Measurements from ENCODE around the gene MTERF2. TPM values are rescaled to one million over a fixed set of nuclear protein-coding genes. Genes with fewer than 3 reads are reported as not detected.
A peak's percentile ranks its signal among the peaks of the same experiment; 100 is the strongest.

The MTERF2 gene
- total RNA-seq, 1 experiment from 2014 or later = 11.9 TPM

DNA sequence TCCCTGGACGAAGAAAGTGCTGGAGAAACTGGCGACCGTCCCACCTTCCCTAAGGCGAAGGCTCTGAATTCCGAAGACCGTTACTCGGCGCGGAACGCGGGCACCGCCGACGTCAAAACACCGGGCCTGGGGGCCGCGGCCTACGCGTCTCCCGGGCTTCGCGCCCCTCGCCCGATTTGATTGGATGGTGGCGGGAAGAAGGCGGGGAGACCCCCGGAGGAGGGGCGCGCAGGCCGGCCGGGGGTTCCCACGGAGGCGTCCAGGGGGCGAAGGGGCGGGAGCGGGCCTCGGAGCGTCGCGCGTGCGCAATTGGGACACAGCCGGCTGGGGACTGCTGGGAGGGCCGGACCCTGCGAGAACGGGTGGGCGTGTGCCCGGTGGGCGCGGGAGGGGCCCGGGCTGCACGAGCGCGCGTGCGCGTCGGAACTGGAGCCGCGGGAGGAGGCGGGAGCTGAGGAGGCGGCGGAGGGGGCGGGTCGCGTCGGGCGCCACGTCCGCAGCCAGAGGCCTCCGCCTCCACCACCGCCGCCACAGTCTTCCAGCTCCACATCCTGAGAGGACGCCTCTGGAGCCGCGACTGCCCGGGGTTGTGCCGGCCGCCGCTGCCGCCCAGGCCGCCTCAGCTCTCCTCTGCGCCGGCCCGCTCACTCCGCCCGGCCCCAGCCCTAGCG lies 31.4 kb downstream of the MTERF2 start, which contains the start of gene TMEM263:
TSS of gene TMEM263 (plus strand) at position 531 of the 671 bp plus-strand sequence. CDS start 11,210 bp downstream, outside the sequence.
- H3K36me3 ChIP-seq = peaks cover 19% of the 10 kb centered on the region

DNA sequence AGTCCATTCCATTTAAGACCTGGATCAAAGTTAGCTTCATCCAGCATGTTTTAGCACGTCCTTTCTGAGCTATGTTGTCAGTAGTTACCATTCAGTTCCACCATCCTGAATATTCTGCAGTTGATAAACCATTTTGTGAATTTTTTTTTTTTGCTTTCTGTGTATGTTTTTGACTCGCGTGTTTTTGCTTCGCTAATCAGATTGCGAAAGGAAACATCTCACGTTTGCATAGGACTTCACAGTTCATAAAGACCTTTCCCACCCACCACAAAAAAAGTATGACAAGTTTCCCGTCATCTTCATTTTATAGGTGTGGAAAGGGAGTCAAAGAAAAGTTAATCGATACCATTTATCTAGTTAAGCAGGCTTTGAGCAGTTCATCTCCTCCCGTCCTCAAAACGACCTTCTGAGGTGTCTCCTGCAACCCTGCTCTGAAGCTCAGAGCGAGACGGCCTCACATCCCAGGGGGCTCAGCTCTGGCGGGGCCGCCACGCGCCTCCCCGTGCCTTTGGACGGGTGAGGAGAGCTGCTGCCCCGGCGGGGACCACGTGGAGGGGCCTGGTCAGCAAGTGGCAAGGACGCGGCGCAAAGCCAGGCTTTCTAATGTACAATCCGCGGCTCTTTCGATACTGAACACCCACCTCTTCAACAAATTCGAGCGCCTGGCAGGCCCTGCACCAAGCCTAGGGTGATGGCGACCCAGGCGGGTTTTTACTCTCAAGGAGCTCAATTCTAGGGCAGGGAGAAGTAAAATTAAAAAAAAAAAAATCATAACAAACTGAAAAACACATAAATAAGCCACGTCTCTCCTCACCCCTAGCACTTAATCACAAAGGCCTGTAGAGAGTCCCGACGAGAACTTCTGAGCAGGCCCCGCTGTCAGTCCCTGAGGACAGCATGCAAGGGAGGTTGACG lies 32.2 kb downstream of the MTERF2 start:
- peaks cover 20% of the 10 kb centered on the region for H3K4me1 ChIP-seq (replicated peaks)
- peak overlapping the region; percentile 96 for H3K27ac ChIP-seq
- no peak for DNase-seq (ENCODE audit: low read depth in 1 of 2, low spot score in 2 of 2)

More for the DNA sequence above, 31.4 kb downstream of the MTERF2 start, which contains the start of gene TMEM263:
- Histone ChIP-seq H3K9me3 (replicated peaks) (no peaks in the 10 kb centered on the region), H3K4me3 (peak within 1 kb of the TSS; percentile 91), H3K27ac (peak within 1 kb of the TSS; percentile 96), H3K27me3 (replicated peaks) (no peaks in the 10 kb centered on the region), H3K4me1 (replicated peaks) (peaks cover 20% of the 10 kb centered on the region)
- DNase-seq (ENCODE audit: low read depth in 1 of 2, low spot score in 2 of 2) = peak; percentile 97

DNA sequence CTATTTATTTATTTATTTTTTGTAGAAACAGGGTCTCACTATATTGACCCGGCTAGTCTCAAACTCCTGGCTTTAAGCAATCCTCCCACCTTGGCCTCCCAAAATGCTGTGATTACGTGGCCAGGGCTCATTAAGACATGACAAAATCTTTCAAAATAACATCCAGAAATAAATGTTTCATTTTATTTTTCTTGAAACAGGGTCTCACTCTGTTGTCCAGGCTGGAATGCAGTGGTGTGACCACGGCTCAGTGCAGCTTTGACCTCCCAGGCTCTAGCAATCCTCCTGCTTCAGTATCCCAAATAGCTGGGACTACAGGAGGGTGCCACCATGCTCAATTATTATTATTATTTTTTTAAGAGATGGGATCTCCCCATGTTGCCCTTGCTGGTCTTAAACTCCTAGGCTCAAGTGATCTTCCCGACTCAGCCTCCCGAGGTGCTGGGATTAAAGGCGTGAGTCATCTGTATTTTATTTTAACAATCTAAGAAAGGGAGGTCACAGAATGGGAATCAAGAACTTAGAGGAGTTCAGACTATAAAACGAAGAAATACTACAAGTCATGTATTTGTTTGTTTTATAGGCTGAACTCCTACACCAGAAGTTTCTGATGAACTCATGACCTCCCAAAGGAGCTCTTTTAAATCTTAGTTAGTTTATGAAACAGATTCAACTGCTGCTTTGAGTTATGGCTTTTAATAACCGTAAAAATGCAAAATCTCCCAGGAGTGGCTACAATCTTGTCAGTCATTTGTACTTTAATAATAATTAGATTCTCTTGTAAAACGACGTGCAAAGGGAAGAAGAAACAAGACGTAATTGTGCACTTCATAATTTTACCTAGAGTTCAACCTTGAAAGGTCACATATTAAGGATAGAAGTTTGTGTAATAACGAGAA lies 33.3 kb downstream of the MTERF2 start:
- Histone ChIP-seq H3K27me3 (replicated peaks) (no peaks in the 10 kb centered on the region), H3K4me3 (no peak overlapping the region), H3K36me3 (peaks cover 6% of the 10 kb centered on the region), H3K27ac (peak overlapping the region; percentile 96), H3K9me3 (replicated peaks) (peaks cover 2% of the 10 kb centered on the region), H3K4me1 (replicated peaks) (peaks cover 20% of the 10 kb centered on the region)
- peak; percentile 58 to 76 for DNase-seq (ENCODE audit: low read depth in 1 of 2, low spot score in 2 of 2)

More for the DNA sequence above, 32.2 kb downstream of the MTERF2 start:
- Histone ChIP-seq H3K36me3 (peaks cover 17% of the 10 kb centered on the region), H3K9me3 (replicated peaks) (no peaks in the 10 kb centered on the region), H3K4me3 (peak overlapping the region; percentile 91), H3K27me3 (replicated peaks) (no peaks in the 10 kb centered on the region)

DNA sequence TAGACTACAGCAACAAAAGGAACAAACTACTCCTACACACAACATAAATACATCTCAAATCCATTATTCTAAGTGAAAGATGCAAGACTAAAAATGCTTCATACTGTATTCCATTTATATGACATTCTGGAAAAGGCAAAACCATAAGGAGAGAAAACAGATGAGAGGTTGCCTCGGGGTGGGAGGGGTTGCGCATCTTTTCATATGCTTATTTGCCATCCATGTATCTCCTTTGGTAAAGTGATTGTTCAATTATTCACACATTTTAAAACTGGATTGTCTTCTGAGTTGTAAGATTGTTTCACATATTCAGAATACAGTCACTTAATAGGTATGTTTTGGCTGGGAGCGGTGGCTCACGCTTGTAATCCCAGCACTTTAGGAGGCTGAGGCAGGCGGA lies 36.4 kb downstream of the MTERF2 start:
- Histone ChIP-seq H3K36me3 (no peaks in the 10 kb centered on the region), H3K4me1 (replicated peaks) (peaks cover 20% of the 10 kb centered on the region), H3K27me3 (replicated peaks) (no peaks in the 10 kb centered on the region), H3K27ac (no peak overlapping the region), H3K9me3 (replicated peaks) (peaks cover 7% of the 10 kb centered on the region), H3K4me3 (no peak overlapping the region)
- no peak for DNase-seq (ENCODE audit: low read depth in 1 of 2, low spot score in 2 of 2)

DNA sequence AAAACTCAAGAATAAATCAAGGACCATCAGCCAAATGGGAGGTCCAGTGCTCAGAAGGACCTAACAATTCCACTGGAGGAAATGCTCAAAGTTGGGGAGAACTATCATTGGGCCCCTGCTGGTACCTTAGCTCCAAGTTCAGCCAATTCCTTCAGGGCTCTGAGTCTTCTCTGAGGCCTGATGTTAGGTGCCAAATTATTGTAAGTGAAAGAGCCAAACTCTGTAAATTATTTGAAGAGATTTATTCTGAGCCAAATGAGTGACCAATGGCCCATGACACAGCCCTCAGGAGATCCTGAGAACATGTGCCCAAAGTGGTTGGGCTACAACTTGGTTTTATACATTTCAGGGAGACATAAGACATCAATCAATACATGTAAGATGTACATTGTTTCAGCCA lies 39.5 kb downstream of the MTERF2 start:
- no peaks in the 10 kb centered on the region for H3K4me1 ChIP-seq (replicated peaks)
- H3K27me3 ChIP-seq (replicated peaks) = no peaks in the 10 kb centered on the region
- no peak overlapping the region for H3K4me3 ChIP-seq
- H3K27ac ChIP-seq = no peak overlapping the region
- H3K9me3 ChIP-seq (replicated peaks) = peaks cover 9% of the 10 kb centered on the region
- no peaks in the 10 kb centered on the region for H3K36me3 ChIP-seq
- no peak for DNase-seq (ENCODE audit: low read depth in 1 of 2, low spot score in 2 of 2)

DNA sequence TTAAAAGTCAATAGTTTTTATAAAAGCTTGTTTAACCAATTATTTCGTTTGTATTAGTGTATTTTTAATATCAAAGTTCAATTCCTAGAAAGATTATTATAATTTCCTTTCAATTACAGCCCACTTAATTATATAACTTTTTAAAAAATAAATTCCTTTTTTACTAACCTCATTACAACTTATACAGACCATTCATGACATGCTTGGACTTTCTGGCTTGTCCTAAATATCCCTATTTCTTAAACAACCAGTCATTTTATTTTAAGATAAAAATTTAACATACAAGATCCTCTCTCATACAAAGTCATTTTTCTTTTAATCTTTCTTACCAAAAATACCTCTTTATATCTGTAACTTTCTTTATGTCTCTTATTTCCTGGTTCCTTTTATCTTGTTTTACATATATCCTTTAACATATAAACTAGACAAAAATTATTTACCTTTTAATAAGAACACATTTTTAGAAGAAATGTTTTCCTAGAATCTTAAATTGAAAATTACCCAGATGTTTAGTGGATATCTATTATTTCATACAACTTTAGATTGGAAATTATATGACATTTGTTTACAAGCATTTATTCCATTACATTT lies 41.6 kb downstream of the MTERF2 start:
- Histone ChIP-seq H3K4me3 (no peak overlapping the region), H3K27ac (no peak overlapping the region), H3K36me3 (no peaks in the 10 kb centered on the region), H3K9me3 (replicated peaks) (peaks cover 9% of the 10 kb centered on the region), H3K27me3 (replicated peaks) (no peaks in the 10 kb centered on the region), H3K4me1 (replicated peaks) (no peaks in the 10 kb centered on the region)
- DNase-seq (ENCODE audit: low read depth in 1 of 2, low spot score in 2 of 2) = no peak

DNA sequence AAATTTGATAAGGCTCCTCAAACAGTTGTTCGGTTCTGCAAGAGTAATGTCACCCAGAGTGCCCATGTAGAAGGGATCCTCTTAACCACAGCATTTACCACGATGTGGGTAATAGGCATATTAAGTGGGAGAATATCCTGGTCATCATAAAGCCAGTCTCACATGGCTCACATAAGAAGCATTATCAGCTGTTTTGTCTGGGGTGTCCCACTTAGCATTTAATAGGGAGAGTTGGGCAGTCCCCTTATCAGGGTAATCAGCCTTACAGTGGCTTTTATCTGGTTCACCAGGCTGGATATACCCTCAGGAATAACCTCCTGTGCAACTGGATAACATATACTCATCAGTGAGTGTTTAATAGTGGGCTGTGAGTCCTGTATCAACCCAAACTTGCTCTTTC lies 44.2 kb downstream of the MTERF2 start:
- no peak for DNase-seq (ENCODE audit: low read depth in 1 of 2, low spot score in 2 of 2)

DNA sequence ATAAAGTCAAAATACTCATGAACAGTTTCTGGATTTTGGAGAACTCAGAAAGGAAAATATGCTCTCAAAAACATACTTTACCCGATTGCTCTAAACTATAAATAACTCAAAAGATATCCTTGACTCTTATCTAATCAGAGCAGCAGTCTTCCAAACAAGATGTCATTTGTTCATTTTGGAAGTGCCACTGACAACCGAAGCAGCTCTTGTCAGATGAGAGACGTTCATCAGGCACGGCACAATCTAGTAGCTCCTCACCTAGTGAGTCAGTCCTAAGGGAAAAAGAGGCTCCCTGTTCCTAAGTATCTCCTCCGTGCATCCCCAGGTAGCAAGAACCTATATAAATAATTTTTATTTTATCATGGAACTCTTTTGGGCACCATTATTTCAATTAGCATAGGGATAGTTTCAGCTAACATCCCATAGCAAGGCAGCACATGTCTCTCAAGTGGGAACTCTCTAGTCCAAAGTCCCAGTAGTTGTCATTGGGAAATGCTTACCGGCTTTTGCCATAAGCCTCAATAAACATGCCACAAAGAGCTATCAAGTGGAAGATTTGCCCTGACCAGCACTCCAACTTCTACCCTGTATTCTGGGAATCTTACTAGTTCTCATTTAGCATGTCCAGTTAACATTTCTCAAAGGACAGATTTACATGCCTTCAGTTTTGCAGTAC lies 45.3 kb downstream of the MTERF2 start:
- H3K27me3 ChIP-seq (replicated peaks) = no peaks in the 10 kb centered on the region
- no peak overlapping the region for H3K27ac ChIP-seq
- H3K4me3 ChIP-seq = no peak overlapping the region
- H3K36me3 ChIP-seq = no peaks in the 10 kb centered on the region
- H3K4me1 ChIP-seq (replicated peaks) = no peaks in the 10 kb centered on the region
- H3K9me3 ChIP-seq (replicated peaks) = peaks cover 2% of the 10 kb centered on the region; the same call in 1 of the 2 replicates
- DNase-seq (ENCODE audit: low read depth in 1 of 2, low spot score in 2 of 2) = no peak

More for the DNA sequence above, 44.2 kb downstream of the MTERF2 start:
- Histone ChIP-seq H3K9me3 (replicated peaks) (peaks cover 2% of the 10 kb centered on the region; the same call in 1 of the 2 replicates), H3K27me3 (replicated peaks) (no peaks in the 10 kb centered on the region), H3K4me3 (no peak overlapping the region), H3K4me1 (replicated peaks) (no peaks in the 10 kb centered on the region), H3K27ac (no peak overlapping the region), H3K36me3 (no peaks in the 10 kb centered on the region)

DNA sequence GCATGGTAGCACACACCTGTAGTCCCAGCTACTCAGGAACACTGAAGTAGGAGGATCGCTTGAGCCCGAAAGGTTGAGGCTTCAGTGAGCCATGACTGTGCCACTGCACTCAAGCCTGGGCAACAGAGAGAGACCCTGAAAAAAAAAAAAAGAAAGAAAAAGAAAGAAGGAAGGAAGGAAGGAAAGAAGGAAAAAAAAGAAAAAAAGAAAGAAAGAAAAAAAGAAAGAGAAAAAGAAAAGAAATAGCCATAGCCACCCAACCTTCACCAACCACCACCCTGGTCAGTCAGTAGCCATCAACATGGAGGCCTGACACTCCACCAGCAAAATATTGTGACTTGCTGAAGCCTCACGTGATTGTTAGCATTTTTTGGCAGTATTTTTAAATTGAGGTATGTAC lies 52.7 kb downstream of the MTERF2 start:
- H3K9me3 ChIP-seq (replicated peaks) = no peaks in the 10 kb centered on the region
- H3K27me3 ChIP-seq (replicated peaks) = no peaks in the 10 kb centered on the region
- no peaks in the 10 kb centered on the region for H3K4me1 ChIP-seq (replicated peaks)
- H3K4me3 ChIP-seq = no peak overlapping the region
- no peak for DNase-seq (ENCODE audit: low read depth in 1 of 2, low spot score in 2 of 2)
- H3K27ac ChIP-seq = no peak overlapping the region
- H3K36me3 ChIP-seq = no peaks in the 10 kb centered on the region

Other genes with a start within 250 kb of the MTERF2 start
- 11.9 and 14.0 TPM in 2 replicates for gene RIC8B, start 212.5 kb downstream of the MTERF2 start, total RNA-seq (2014; rRNA removed; shearing (Covaris generic))
- 76.0 and 77.9 TPM in 2 replicates for gene TMEM263, start 31.2 kb downstream of the MTERF2 start, total RNA-seq (2014; rRNA removed; shearing (Covaris generic))
- gene CRY1, start 106.4 kb upstream of the MTERF2 start, total RNA-seq (2014; rRNA removed; shearing (Covaris generic)) = 36.8 and 38.4 TPM in 2 replicates

Data from SJSA1 (cell line).